Activated T-cell treated with anti-CD3 and anti-CD28 coated beads, Interleukin-2, amount 50 U/mL, for 1 hour (primary cell): Measurements from ENCODE around the gene STARD3.
"Not testable (repeated sequence)": the region's sequence is repeated elsewhere in the genome, so short reads cannot be mapped to it uniquely, and the experiment has no call there.

Experiments
- DNase-seq: peaks from one replicate; pipeline ENCODE4 v3.0.0-alpha.2; 2020

STARD3 gene

DNA sequence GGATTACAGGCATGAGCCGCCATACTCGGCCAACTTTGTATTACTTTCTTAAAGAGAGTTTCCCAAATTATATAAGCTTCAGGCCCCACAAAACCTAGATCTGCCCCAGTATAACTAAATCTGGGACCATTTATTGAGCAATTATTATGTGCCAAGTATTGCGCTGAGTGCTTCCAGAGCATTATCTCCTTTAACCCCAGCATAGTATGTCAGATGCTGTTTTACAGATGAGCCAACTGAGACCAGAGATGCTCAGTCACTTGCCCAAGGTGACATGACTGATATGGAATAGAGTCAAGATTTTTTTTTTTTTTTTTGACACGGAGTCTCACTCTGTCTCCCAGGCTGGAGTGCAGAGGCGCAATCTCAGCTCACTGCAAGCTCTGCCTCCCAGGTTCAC is 61.0 kb downstream of the STARD3 start:
- no peak for DNase-seq

DNA sequence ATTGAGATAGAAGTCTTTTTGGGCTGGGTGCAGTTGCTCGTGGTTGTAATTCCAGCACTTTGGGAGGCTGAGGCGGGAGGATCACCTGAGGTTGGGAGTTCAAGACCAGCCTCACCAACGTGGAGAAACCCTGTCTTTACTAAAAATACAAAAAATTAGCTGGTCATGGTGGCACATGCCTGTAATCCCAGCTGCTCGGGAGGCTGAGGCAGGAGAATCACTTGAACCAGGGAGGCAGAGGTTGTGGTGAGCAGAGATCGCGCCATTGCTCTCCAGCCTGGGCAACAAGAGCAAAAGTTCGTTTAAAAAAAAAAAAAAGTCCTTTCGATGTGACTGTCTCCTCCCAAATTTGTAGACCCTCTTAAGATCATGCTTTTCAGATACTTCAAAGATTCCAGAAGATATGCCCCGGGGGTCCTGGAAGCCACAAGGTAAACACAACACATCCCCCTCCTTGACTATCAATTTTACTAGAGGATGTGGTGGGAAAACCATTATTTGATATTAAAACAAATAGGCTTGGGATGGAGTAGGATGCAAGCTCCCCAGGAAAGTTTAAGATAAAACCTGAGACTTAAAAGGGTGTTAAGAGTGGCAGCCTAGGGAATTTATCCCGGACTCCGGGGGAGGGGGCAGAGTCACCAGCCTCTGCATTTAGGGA is 62.3 kb downstream of the STARD3 start:
- DNase-seq, result not testable (repeated sequence)

DNA sequence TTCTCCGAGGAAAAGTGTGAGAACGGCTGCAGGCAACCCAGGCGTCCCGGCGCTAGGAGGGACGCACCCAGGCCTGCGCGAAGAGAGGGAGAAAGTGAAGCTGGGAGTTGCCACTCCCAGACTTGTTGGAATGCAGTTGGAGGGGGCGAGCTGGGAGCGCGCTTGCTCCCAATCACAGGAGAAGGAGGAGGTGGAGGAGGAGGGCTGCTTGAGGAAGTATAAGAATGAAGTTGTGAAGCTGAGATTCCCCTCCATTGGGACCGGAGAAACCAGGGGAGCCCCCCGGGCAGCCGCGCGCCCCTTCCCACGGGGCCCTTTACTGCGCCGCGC is 62.8 kb downstream of the STARD3 start, which contains the start of gene ERBB2:
Gene ERBB2, plus strand, starts transcription at position 247 of the 330 bp plus-strand sequence. CDS start 175 bp downstream, outside the sequence.
- no peak for DNase-seq

DNA sequence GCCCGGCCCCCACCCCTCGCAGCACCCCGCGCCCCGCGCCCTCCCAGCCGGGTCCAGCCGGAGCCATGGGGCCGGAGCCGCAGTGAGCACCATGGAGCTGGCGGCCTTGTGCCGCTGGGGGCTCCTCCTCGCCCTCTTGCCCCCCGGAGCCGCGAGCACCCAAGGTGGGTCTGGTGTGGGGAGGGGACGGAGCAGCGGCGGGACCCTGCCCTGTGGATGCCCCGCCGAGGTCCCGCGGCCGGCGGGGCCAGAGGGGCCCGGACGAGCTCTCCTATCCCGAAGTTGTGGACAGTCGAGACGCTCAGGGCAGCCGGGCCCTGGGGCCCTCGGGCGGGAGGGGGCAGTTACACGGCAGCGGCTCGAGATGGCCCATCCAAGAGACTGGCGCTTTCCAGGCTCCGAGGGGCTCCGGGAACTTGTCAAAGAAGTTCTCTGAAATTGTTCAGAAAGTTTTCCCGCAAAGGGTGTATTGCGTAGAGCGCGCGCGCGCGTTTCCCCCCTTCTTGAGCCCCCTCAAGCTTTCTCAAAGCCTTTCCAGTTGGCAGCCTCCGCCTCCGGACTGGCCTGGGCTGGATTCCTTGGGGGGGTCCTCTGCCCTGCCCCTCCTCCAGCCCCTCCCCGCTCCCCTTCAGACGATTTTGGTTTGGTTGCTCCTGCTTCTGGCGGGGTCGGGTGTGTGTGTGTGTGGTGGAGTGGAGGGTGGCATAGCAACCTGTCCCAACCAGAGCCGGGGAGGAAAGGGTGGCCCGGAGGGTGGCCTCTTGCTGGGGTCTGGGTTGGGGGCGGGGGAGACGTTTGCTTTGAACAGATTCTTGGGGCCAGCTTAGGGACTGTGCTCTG is 63.4 kb downstream of the STARD3 start:
- no peak for DNase-seq

DNA sequence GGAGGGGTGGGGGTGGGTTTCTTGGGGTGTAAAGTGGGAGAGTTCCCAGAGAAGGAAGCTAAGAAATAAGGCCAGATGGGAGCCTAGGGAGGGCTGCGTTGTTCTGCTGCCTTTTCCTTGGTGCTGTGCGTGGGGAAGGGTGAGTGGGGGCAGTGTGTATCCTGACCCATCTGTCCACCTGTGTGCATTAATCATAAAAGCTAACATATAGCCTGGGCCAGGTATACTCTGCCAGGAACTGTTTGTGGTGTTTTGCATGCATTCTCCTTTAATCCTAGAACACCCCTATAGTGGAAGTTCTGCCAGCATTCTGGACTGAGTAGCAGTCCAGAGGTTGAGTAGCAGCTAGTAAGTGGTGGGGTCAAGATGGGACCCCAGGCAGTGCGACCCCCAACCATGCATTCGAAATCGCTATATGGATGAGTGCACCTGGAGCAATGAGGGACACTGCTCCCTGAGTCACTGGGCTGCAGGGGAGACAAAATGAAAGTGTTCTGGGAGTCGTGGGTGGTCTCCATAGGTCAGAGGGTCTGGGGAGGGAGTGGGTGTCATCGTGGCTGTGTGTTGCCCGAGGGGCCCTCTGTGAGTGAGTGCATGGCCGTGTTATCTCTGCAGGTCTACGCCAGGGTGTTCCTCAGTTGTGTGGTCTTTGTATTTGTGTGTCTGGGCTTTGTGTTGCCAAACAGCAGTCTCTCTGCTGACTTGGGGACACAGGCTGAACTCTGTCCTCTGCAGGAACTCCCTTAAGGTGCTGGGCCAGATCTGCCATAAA is 64.3 kb downstream of the STARD3 start:
- DNase-seq, result no peak

DNA sequence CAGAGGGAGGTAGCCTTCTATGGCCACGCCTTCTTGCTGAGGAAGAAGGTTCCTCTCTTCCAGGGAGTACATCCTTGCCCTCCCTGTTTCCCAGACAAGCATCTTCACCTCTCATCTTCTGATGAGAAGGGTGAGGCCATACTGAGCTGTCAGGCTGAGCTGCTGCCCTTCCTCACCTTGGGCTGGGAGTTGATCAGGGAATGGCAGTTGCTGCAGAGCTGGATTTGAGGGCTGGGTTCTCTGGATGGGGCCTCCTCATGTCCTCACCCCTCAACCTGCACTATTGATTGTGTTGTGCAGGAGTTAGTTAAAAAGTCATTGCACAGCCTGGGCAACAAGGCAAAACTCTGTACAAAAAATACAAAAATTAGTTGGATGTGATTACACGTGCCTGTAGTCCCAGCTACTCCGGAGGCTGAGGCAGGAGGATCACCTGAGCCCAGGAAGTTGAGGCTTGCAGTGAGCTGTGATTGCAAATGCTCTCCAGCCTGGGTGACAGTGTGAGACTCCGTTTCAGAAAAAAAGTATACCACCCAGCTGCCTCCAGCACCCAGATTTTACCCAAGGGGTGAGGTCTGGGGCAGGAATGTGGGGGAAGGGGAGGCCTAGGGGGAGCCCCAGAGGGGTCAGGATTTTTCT is 65.0 kb downstream of the STARD3 start:
- no peak for DNase-seq

DNA sequence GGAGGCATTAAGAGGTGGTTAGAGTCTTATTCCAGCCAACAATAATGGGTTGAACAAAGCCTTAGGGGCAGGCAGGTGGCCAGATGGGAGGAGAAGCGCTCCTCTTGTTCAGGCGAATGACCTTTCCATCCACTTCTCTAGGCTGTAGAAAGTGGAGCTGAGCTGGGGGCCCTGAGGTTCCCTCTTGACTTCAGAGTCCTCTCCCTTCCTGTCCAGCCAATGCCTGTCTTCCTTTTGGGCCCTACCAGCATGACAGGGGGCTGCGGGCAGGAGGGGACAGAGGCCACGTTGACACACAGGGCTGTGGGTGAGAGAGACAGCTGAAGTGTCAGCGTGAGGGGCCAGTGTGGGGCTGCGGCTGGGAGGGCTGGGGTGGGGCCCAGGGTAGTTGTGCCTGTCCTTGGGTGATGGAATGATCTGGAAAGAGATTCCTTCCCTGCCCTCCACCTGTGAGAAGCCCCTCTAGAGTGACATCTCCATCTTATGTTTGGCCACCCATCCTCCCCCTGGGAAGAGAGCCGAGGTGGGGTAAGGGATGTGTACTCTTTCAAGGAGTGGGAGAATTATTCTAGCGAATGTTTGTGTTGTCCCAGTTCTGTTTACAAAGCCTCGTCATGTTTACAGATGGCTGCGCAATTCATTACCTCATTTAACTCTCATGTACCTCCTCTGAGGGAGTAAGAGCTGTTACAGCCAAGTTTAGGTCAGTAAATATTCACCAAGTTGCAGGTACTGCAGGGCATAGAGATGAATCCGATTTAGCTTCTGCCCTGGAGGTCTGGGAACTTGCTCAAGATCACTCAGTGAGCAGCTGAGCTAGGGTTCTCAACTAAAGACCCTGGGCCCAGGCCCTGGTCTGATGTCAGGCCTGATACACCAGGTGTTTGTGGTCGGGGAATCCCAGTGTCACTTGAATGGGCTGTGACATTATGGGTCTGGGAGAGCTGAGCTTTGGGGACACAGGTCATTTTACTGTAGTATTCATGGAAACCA is 66.3 kb downstream of the STARD3 start:
- no peak for DNase-seq

DNA sequence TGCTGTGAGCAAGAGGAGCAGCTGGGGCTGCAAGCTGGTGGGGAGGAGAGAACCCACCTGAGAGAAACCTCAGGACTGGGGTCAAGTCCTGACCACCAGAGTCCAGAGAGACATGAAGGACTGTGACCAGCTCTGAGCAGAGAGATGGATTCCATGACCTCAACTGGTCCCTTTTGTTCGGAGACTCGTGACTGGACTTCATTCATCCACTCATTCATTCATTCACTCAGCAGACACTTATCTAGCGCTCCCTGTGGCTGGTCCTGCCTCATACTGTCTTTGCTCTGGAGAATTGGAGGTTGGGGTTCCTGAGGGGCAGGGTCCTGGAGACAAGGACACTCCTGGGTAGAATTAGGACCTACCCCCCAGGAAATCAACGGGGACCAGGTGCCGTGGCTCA is 67.0 kb downstream of the STARD3 start:
- DNase-seq, result no peak

DNA sequence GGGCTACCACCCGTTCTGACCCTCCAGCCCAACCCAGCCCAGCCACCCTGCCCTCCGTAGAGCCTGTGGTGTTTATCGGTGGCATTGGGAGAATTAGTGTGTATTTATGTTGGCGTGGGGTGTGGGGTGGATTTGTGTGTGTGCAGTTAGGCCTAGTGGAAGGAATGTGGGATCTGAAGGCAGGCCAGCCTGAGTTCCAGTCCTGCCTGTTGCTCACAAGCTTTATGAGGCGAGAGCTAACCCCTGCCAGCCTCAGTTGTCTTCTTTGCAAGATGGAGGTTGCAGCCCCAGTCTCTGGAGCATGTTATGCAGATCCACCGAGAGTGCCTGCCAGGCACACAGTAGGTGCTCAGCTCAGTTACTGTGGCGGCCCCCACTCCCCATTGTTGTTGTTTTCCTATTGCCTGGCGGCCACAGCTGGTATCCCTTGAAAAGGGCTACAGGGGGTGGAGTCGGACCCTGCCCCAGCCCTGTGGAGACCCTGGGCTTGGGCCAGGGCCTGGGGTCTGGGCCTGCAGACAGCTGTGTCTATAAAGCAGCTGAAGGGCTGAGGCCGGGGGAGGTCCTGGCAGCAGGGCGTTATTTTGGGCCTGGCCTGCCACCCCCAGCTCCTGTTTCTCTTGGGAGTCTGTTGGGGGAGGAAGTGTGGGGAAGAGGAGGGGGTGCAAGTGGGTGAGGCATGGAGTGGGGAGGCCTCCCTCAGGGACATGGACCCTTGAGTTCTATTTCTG is 68.0 kb downstream of the STARD3 start:
- no peak for DNase-seq

DNA sequence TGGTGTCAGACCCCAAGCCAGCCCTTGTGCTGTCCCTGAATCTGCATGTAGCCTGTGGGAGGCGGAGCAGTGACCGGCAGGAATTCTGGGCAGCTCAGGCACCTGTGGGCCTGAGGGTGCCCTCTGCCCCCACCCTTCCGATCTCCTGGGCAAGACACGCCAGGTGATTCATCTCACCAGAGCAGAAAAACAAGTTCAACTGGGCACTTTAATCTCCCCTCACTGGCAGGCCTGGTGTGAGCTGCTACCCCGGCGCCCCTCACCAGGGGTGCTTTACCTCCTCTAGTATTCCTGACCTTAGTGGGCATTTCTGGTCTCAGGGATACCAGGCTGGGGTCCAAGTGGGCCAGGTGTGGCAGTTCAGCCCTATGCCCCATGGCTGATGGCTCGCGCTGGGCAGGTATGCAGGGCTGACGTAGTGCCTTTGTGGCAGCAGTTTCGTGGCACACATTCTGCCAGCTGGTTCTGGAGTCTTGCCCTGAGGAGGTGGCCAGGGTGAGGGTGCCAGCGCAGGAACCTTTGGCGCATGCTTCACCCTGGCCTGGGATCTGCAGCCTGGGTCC is 68.9 kb downstream of the STARD3 start:
- DNase-seq, result no peak

DNA sequence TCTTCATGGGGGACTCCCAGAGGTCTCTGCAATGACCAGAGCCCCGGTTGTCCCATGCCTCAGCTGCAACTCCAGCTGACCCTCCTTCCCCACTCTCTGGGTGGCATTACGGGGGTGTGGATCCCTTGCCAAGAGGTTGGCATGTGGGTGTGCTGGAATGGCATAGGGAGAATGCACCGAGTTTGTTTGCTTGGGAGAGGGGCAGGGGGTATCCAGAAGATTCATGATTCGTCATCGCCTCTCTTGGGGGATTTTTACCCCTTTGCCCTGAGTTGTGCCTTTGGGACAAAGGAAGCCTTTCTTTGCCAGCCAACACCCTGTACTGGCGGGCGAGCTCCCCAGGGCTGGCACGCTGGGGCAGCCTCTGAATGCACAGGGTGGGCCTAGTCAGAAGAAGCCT is 69.4 kb downstream of the STARD3 start:
- no peak for DNase-seq

DNA sequence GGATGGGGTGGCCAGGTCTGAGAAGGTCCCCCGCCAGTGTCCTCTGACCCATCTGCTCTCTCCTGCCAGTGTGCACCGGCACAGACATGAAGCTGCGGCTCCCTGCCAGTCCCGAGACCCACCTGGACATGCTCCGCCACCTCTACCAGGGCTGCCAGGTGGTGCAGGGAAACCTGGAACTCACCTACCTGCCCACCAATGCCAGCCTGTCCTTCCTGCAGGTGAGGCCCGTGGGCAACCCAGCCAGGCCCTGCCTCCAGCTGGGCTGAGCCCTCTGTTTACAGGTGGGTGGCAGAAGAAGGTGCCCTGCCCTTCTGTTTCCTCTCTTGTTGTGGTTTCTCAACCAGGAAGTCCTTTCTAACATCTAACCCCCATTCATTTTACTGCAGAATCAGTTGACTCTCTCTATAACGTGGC is 70.0 kb downstream of the STARD3 start:
- DNase-seq, result no peak

DNA sequence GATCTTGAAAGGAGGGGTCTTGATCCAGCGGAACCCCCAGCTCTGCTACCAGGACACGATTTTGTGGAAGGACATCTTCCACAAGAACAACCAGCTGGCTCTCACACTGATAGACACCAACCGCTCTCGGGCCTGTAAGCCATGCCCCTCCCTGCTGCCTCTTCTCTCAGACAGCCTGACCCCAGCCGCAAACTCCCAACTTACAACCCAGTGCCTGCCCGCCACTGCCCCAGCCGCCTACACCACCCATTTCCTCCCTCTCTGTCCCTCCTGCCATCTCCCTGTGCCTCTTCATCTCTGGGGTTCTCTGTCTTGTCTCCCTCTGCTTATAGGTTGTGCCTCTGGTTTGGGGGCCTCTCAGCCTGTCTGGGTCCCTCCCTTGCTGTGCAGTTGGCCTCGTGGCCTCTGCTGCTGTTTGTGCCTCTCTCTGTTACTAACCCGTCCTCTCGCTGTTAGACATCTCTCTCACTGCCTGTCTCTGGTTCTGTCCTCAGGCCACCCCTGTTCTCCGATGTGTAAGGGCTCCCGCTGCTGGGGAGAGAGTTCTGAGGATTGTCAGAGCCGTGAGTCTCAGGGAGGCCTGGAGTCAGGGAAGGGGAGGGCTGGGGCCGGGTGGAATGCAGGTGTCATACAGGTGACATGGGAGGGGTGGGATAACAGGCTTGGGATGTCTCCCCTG is 72.5 kb downstream of the STARD3 start:
- no peak for DNase-seq

DNA sequence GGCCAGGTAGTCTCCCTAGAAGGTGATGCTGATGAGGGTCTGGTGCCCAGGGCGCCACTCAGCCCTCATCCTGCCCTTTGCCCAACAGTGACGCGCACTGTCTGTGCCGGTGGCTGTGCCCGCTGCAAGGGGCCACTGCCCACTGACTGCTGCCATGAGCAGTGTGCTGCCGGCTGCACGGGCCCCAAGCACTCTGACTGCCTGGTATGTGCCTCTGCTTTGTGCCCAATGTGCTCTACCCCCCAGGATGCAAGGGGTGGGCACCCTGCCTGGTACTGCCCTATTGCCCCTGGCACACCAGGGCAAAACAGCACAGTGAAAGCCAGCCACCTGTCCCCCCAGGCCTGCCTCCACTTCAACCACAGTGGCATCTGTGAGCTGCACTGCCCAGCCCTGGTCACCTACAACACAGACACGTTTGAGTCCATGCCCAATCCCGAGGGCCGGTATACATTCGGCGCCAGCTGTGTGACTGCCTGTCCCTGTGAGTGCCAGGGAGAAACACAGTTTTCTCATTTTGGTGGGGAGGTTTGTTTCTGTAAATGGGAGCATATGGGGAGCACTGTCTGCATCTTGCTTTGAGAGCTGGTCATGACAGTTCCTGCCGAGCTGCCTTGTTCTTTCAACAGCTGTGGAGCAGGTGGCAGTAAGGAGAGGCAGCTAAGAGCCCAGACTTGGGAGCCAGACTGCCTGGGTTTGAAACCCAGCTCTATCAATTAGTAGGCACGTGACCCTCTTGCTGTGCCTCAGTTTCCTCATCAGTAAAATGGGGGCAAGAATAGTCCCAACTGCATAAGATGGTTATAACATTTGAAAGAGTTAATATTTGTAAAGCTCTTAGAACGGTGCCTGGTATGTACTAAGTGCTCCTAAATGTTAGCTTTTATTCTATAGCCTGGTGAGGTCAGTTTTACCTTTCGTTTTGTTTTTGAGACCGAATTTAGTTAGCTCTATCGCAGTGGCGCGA is 73.3 kb downstream of the STARD3 start:
- DNase-seq, result no peak

DNA sequence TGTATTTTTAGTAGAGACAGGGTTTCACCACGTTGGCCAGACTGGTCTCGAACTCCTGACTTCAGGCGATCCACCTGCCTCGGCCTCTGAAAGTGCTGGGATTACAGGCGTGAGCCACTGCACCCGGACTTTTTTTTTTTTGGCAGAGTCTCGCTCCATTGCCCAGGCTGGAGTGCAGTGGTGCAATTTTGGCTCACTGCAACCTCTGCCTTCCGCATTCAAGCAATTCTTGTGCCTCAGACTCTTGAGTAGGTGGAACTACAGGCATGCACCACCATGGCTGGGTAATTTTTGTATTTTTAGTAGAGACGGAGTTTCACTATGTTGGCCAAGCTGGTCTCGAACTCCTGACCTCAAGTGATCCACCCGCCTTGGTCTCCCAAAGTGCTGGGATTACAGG is 74.1 kb downstream of the STARD3 start:
- DNase-seq, result not testable (repeated sequence)

DNA sequence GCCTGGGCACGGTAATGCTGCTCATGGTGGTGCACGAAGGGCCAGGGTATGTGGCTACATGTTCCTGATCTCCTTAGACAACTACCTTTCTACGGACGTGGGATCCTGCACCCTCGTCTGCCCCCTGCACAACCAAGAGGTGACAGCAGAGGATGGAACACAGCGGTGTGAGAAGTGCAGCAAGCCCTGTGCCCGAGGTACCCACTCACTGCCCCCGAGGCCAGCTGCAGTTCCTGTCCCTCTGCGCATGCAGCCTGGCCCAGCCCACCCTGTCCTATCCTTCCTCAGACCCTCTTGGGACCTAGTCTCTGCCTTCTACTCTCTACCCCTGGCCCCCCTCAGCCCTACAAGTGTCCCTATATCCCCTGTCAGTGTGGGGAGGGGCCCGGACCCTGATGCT is 74.9 kb downstream of the STARD3 start:
- DNase-seq, result no peak
